ENCODE measurements around the gene CACNA1S.

CACNA1S gene

DNA sequence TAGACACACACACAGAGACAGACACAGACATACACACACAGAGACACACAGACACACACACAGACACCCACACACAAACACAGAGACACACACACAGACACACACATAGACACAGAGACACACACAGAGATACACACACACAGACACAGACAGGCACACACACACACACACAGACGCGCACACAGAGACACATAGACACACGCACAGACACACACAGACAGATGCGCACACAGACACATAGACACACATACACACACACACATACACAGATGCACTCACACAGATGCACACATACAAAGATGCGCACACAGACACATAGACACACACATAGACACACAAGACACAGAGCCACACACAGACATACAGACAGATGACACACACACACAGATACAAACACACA, 104.7 kb downstream of the CACNA1S start:
- DNase-seq = no peak

DNA sequence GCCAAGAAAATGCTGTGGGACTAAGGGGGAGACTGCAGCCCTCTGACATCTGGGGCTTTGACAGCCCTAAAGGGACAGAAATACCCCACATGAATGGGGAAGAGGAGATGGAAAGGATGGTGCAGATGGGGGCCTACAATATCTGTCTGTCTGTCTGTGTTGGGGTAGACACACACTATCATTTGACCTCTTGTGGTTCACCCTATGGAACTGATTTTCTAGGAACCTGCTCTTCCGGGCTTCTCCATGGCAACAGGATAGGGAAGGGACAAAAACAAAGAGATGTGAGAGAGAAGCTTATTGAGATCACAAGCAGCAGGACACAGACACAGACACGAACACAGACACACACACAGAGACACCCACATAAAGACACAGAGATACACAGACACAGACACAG, 105.8 kb downstream of the CACNA1S start:
- DNase-seq = no peak

- DNase-seq = no peak
These were observed 107.5 kb downstream of the CACNA1S start for GRCh38 chr1:201004732-201005131.

GRCh38 chr1:201004154-201004553, 108.1 kb downstream of the CACNA1S start:
- DNase-seq = no peak

- DNase-seq = no peak
These were observed 109.7 kb downstream of the CACNA1S start for GRCh38 chr1:201002510-201002909.

DNA sequence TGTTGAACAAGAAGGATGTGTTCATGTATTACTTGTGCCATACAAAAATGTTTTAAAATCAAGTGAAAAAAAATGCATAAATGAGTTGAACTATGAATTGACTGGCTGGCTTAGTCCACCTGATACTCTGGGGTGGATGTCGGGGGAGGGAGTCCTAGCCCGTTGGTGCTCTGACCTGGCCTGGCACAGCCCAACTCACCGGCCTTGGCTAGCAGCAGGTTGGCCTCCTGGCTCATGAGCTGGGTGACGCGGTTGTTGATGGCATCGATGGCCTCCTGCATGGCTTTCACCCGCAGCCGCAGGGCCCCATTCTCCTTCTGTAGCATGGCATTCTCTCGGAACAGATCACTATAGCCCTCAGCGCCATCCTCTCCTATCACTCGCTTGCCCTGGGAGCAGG, 110.3 kb downstream of the CACNA1S start:
- no peak for DNase-seq

- DNase-seq = no peak
These were observed 111.8 kb downstream of the CACNA1S start for GRCh38 chr1:201000391-201000790.

DNA sequence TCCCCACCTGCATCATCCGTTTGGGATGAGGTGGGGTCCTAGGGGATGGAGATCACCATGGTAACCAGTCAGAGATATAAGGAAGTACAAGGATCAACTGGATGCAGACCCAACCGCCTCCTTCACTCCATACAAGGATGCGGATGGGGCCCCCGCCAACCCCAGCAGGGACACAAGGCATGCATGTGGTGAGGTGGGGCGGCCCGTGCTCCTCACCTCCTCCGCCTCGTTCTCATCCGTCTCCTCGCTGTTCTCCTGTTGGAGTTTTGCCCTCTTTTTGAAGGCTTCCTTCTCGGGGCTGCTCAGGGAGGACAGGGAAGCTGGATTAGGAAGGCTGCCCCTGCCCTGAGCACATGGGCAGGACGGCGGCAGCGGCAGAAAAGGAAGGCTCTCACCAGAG, 112.6 kb downstream of the CACNA1S start:
- no peak for DNase-seq

DNA sequence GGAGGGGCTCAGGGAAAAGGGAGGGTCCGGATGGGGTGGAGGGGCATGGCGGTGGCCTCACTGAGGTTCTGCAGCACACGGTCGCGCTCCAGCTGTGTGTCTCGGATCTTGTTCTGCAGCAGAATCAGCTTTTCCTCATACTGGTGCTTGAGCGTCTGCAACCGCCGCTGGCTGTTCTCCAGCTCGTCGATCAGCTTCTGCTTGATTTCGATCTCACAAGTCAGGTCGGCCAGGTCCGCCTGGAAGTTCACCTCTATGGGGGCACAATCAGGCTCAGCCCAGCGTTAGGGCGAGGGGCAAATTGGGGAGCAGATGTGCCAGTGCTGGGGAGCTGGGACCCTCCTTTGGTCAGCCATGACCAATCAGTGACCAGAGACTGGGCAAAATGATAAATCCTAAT, 113.9 kb downstream of the CACNA1S start:
- DNase-seq = no peak

GRCh38 chr1:200992382-200993048, 119.7 kb downstream of the CACNA1S start:
- no peak for DNase-seq

GRCh38 chr1:200991097-200991614, 121.1 kb downstream of the CACNA1S start:
- no peak for DNase-seq

DNA sequence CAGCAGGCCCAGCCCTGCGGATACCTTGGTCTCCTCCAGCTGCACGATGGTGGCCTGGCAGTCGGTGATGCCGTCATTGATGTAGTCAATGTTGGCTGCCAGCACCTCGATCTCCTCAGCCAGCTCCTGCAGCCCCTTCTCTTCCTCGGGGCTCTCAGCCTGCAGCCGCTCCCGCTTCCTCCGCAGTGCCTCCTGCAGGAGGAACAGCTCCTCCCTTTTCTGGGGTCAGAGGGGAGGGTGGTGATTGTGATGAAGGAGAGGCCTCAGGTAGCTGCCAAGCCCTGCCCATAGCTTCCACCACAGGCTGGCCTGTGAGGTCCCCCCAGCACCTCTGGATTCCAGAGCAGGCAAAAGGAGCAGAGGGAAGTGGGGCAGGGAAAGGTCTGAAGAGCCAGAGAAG, 122.1 kb downstream of the CACNA1S start:
- DNase-seq = no peak

Measured in NCI-H1930 (cell line).